Measurements from ENCODE around the gene ATP6V1B1. TPM values are rescaled to one million over a fixed set of nuclear protein-coding genes. Genes with fewer than 3 reads are reported as not detected.

ATP6V1B1 gene
- total and polyA plus RNA-seq, 4 donors = not detected

DNA sequence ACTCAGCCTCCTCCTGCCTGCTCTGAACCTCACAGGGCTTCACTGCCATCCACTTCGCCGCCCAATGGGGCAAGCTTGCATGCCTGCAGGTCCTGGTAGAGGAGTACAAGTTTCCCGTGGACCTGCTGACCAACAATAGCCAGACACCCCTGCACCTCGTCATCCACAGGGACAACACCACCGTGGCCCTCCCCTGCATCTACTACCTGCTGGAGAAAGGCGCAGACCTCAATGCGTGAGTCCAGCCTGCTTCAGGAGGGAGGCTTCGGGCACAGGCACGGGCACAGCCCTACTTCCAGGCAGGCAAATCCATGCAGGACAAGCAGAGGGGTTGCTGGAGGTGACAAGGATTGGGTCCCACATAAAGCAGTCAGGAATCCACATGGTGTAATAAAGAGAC is 43.9 kb downstream of the ATP6V1B1 start:
- Histone ChIP-seq H3K36me3 (ENCODE audit: control insufficient read depth in 4 of 4, insufficient read depth in 3 of 4, low read depth in 1 of 4, low read length in 3 of 4) (no peaks in the 10 kb centered on the region), H3K4me3 (ENCODE audit: low read depth in 1 of 3, low read length in 3 of 3) (no peak overlapping the region), H3K27ac (ENCODE audit: low read depth in 1 of 2, low read length in 2 of 2) (no peak overlapping the region), H3K9me3 (ENCODE audit: control insufficient read depth in 4 of 4, low read length in 3 of 4) (no peaks in the 10 kb centered on the region), H3K4me1 (ENCODE audit: control insufficient read depth in 4 of 4, insufficient read depth in 4 of 4, low read length in 3 of 4) (peaks cover 0 to 17% (median 13%) of the 10 kb centered on the region in 4 donors), H3K9ac (ENCODE audit: low read depth in 1 of 2, low read length in 2 of 2) (no peak overlapping the region), H3K27me3 (ENCODE audit: control insufficient read depth in 4 of 4, insufficient read depth in 4 of 4, low read length in 3 of 4) (no peaks in the 10 kb centered on the region)
- DNase-seq (ENCODE audit: low spot score) = no peak
- TF ChIP-seq RXRA (IDR thresholded peaks at IDR 0.05) (no peak), NR2F2 (IDR thresholded peaks at IDR 0.05) (no peak)
- TF ChIP-seq, protein P1, sequence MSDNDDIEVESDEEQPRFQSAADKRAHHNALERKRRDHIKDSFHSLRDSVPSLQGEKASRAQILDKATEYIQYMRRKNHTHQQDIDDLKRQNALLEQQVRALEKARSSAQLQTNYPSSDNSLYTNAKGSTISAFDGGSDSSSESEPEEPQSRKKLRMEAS (IDR thresholded peaks at IDR 0.05) = no peak
- 96% methylated on average over 9 of the region's 9 CpGs for WGBS

- no peak for DNase-seq (ENCODE audit: low spot score)
- 72% methylated on average over 2 of the region's 2 CpGs for WGBS
- TF ChIP-seq SP1 (IDR thresholded peaks at IDR 0.05) (no peak), EGR1 (IDR thresholded peaks at IDR 0.05; ENCODE audit: low read depth in 2 of 2) (no peak), JUND (IDR thresholded peaks at IDR 0.05) (no peak), RAD21 (IDR thresholded peaks at IDR 0.05) (no peak), TAF1 (conservative IDR thresholded peaks at IDR 0.05) (no peak), NR2F2 (IDR thresholded peaks at IDR 0.05) (no peak), HNF4A (conservative IDR thresholded peaks at IDR 0.05) (no peak), GABPA (IDR thresholded peaks at IDR 0.05 in 1 of 2, conservative IDR thresholded peaks at IDR 0.05 in 1 of 2) (no peak), HNF4G (IDR thresholded peaks at IDR 0.05) (no peak), FOXA1 (IDR thresholded peaks at IDR 0.05) (no peak), RXRA (IDR thresholded peaks at IDR 0.05) (no peak), YY1 (IDR thresholded peaks at IDR 0.05) (no peak)
- TF ChIP-seq, protein P2, sequence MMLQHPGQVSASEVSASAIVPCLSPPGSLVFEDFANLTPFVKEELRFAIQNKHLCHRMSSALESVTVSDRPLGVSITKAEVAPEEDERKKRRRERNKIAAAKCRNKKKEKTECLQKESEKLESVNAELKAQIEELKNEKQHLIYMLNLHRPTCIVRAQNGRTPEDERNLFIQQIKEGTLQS (IDR thresholded peaks at IDR 0.05) = no peak
- TF ChIP-seq, protein P3, sequence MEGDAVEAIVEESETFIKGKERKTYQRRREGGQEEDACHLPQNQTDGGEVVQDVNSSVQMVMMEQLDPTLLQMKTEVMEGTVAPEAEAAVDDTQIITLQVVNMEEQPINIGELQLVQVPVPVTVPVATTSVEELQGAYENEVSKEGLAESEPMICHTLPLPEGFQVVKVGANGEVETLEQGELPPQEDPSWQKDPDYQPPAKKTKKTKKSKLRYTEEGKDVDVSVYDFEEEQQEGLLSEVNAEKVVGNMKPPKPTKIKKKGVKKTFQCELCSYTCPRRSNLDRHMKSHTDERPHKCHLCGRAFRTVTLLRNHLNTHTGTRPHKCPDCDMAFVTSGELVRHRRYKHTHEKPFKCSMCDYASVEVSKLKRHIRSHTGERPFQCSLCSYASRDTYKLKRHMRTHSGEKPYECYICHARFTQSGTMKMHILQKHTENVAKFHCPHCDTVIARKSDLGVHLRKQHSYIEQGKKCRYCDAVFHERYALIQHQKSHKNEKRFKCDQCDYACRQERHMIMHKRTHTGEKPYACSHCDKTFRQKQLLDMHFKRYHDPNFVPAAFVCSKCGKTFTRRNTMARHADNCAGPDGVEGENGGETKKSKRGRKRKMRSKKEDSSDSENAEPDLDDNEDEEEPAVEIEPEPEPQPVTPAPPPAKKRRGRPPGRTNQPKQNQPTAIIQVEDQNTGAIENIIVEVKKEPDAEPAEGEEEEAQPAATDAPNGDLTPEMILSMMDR (IDR thresholded peaks at IDR 0.05; ENCODE audit: low read depth, low read length, missing input control) = no peak
- TF ChIP-seq, protein P1 (IDR thresholded peaks at IDR 0.05) = no peak
- TF ChIP-seq, protein P4, sequence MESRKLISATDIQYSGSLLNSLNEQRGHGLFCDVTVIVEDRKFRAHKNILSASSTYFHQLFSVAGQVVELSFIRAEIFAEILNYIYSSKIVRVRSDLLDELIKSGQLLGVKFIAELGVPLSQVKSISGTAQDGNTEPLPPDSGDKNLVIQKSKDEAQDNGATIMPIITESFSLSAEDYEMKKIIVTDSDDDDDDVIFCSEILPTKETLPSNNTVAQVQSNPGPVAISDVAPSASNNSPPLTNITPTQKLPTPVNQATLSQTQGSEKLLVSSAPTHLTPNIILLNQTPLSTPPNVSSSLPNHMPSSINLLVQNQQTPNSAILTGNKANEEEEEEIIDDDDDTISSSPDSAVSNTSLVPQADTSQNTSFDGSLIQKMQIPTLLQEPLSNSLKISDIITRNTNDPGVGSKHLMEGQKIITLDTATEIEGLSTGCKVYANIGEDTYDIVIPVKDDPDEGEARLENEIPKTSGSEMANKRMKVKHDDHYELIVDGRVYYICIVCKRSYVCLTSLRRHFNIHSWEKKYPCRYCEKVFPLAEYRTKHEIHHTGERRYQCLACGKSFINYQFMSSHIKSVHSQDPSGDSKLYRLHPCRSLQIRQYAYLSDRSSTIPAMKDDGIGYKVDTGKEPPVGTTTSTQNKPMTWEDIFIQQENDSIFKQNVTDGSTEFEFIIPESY (IDR thresholded peaks at IDR 0.05) = no peak
Observed at GRCh38 chr2:70981421-70981820, 45.7 kb downstream of the ATP6V1B1 start.

More at GRCh38 chr2:70981421-70981820, 45.7 kb downstream of the ATP6V1B1 start:
- Histone ChIP-seq H3K27me3 (ENCODE audit: control insufficient read depth in 4 of 4, insufficient read depth in 4 of 4, low read length in 3 of 4) (no peaks in the 10 kb centered on the region), H3K4me1 (ENCODE audit: control insufficient read depth in 4 of 4, insufficient read depth in 4 of 4, low read length in 3 of 4) (peaks cover 0 to 17% (median 13%) of the 10 kb centered on the region in 4 donors), H3K27ac (ENCODE audit: low read depth in 1 of 2, low read length in 2 of 2) (no peak overlapping the region), H3K4me3 (ENCODE audit: low read depth in 1 of 3, low read length in 3 of 3) (no peak overlapping the region), H3K36me3 (ENCODE audit: control insufficient read depth in 4 of 4, insufficient read depth in 3 of 4, low read depth in 1 of 4, low read length in 3 of 4) (peaks cover under 1 to 9% (median 6%) of the 10 kb centered on the region in 4 donors), H3K9me3 (ENCODE audit: control insufficient read depth in 4 of 4, low read length in 3 of 4) (no peaks in the 10 kb centered on the region), H3K9ac (ENCODE audit: low read depth in 1 of 2, low read length in 2 of 2) (no peak overlapping the region)

All from liver (tissue), 9 donors.